SU-DHL-6 (cell line): Measurements from ENCODE around the gene WT1.

ENCODE experiments used
- EZH2phosphoT487 ChIP-seq: fragments of 200-600 bp; sonication (generic), shearing (Covaris generic); conservative IDR thresholded peaks from 2 replicates; pipeline ENCODE4 v1.6.1; 2018; ENCODE audit warnings: mild to moderate bottlenecking, antibody characterized with exemption, low read length, moderate library complexity, mixed read lengths
- TF ChIP-seq, protein P1 (sequence below): fragments of 200-600 bp; sonication (generic); IDR thresholded peaks from one replicate; pipeline ENCODE4 v1.5.1; 2017; ENCODE audit warnings: antibody characterized with exemption, mild to moderate bottlenecking, low read length, moderate library complexity; ENCODE audit not compliant: insufficient read depth, poor library complexity, severe bottlenecking

DNA sequence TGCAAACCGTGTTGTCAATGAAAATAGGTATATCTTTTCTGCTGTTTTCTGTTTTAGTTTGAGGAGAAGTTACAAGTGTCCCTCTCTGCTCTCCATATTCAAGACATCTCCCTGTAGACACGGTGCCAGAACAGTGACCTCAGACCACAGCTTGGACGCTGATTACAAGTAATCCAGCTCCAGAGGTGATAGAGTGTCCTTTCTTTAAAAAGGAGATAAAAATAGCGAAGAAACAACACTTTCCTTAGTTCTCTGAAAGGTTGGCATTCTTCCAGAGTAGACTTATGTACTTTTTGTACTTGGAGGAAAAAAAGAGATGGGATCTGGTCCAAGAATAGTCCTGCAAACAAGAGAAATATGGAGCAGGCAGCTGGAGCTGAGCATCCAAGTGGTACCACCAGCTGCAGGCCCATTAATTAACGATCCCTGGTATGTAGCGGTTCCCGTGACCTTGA, 43.0 kb upstream of the WT1 start:
- TF ChIP-seq, protein P1, sequence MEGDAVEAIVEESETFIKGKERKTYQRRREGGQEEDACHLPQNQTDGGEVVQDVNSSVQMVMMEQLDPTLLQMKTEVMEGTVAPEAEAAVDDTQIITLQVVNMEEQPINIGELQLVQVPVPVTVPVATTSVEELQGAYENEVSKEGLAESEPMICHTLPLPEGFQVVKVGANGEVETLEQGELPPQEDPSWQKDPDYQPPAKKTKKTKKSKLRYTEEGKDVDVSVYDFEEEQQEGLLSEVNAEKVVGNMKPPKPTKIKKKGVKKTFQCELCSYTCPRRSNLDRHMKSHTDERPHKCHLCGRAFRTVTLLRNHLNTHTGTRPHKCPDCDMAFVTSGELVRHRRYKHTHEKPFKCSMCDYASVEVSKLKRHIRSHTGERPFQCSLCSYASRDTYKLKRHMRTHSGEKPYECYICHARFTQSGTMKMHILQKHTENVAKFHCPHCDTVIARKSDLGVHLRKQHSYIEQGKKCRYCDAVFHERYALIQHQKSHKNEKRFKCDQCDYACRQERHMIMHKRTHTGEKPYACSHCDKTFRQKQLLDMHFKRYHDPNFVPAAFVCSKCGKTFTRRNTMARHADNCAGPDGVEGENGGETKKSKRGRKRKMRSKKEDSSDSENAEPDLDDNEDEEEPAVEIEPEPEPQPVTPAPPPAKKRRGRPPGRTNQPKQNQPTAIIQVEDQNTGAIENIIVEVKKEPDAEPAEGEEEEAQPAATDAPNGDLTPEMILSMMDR: no peak
- no peak for TF ChIP-seq EZH2phosphoT487
